NCI-H82 (cell line): ENCODE results near the gene GNMT.
"Not testable (repeated sequence)": the region's sequence is repeated elsewhere in the genome, so short reads cannot be mapped to it uniquely, and the experiment has no call there.

Experiments
- DNase-seq: peaks from one replicate; lab custom pipeline; 2025; lab: John Stamatoyannopoulos, UW

The GNMT gene

DNA sequence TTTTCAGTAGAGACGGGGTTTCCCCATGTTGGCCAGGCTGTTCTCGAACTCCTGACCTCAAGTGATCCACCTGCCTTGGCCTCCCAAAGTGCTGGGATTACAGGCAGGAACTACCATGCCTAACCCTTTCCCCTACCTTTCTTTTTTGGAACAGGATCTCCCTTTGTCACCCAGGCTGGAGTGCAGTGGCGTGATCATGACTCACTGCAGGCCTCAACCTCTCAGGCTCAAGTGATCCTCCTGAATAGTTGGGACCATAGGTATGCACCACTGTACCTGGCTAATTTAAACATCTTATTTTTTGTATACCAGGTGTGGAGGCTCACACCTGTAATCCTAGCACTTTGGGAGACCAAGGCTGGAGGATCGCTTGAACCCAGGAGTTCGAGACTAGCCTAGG, 19.2 kb upstream of the GNMT start:
- not testable (repeated sequence) for DNase-seq

- DNase-seq, result no peak
Measured at GRCh38 chr6:42942444-42942843, 18.1 kb upstream of the GNMT start.

DNA sequence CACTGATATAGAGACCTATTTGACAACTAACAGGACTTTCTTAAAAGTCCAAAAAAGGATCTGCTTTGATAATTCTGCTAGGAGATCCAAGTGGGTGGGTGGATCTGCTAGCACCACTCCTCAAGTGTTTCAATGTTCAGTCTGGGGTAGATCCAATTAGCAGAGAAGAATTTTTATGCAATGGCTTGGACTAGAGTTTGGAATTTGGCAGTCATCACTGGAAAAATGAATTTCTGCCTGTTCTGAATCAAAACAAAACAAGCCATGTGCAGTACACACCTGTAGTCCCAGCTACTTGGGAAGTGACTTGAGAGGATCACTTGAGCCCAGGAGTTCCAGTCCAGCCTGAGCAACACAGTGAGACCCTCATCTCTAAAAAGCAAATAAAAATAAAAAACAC, 12.6 kb upstream of the GNMT start:
- no peak for DNase-seq

GRCh38 chr6:42952389-42952788, 8.2 kb upstream of the GNMT start:
- DNase-seq, result no peak

- DNase-seq, result not testable (repeated sequence)
Measured at GRCh38 chr6:42954405-42954804, 6.1 kb upstream of the GNMT start.

DNA sequence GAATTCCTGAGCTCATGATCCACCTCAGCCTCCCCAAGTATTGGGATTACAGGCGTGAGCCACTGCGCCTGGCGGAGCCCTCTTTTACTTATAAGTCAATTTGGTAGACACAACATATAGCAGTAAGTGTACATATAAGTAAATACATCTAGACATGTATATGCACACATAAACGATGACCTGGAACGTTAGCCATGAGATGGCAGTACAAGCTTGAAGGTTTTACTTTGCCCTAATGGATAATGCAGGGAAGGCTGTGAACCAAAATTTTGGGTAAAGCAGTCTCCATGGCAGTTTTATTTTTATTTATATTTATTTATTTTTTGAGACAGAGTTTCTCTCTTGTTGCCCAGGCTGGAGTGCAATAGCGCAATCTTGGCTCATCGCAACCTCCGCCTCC, 2.4 kb upstream of the GNMT start:
- DNase-seq, result no peak

DNA sequence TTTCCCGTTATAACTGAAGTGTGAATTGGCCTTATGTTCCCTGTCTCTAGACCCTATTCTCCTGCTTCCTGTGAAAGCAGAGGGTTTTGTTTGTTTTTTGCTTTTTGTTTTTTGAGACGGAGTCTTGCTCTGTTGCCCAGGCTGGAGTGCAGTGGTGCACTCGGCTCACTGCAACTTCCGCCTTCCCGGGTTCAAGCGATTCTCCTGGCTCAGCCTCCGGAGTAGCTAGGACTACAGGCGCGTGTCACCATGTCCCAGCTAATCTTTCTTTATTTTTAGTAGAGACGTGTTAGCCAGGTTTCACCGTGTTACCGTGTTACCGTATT, 674 bp upstream of the GNMT start:
- no peak for DNase-seq

DNA sequence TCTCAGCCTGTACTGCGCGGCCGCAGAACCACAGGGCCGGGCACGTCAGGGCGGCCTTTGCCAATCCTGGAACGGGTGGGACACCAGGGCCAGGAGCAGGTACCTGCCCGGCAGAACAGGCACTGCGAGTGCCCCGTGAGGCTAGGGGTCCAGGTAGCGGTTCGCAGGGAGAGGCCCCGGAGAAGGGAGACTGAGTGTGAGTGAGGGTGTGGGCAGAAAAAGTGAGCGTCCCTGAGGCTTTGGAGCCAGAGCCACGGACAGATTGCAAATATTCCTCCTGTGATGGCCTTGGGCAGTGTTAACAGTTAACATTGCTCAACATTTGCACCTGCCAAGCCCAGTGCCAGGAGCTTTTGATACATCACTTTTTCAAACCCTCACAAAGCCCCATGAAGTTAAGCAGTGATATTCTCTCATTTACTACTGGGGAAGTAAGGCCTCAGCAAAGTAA, 491 bp downstream of the GNMT start:
- no peak for DNase-seq

- DNase-seq, result no peak
Measured at GRCh38 chr6:42962096-42962495, 1.5 kb downstream of the GNMT start.

DNA sequence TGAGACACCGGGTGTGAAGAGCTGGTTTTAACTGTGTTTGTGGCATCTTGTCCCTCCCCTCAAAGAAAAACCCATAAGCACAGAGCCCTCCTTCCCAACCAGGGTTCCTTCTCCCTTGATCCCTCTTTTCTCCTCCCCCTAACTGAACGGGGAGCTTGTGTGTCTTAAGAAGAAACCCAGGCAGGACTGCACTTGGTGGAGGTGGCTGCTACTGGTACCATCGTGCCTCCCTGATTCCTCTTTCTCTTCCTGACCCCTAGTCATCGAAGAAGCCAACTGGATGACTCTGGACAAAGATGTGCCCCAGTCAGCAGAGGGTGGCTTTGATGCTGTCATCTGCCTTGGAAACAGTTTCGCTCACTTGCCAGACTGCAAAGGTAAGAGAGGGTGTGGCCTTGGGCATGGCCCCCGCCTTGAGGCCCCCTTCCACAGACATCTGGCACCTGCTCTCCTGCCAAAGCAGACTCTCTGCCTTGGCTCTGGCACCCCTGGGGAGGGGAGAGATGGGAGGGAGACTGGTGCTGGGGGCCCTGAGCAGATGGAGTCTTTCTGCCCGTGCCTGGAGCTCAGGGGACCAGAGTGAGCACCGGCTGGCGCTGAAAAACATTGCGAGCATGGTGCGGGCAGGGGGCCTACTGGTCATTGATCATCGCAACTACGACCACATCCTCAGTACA, 2.1 kb downstream of the GNMT start:
- DNase-seq, result peak; percentile 63

GRCh38 chr6:42963179-42963854, 2.8 kb downstream of the GNMT start:
- DNase-seq, result no peak

- DNase-seq, result peak; percentile 88
Measured at GRCh38 chr6:42963855-42964605, 3.5 kb downstream of the GNMT start.

DNA sequence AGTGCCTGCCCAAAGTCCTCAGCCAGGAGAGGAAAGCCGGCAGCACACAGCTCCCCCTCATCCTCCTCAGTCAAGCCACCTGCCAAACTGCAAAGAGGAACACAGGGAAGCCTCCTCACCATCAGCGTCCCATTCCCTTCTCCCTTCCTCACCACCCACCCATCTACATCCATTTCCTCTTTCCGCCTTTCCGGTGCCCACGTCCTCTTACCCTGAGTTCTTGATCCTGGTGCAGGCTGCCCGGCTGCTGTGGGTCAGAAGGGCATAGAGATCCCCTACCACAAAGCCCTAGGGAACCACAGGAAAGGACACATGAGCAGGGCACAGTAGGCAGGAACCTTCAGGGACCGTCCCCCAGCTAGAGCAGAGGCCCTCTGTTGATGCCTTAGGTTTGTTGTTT, 6.0 kb downstream of the GNMT start:
- DNase-seq, result no peak

DNA sequence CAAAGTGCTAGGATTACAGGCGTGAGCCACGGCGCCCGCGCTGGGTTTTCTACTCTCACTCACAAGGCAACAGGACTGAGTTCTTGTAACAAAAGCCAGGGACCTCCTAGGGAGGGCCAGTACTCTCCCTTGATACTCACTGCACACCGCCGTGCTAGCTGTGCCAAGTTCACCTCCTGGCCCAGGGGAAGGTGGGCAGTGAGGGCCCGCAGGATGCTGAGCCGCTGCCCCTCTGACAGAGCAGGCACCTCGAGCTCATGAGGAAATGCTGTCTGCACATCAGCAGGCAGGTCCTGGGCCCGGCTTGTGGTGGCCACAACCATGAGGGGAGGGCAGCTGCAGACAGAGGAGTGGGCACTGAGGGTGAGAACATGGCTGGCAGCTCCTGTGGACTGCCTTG, 6.7 kb downstream of the GNMT start:
- DNase-seq, result no peak

- no peak for DNase-seq
Measured at GRCh38 chr6:42968126-42968701, 7.7 kb downstream of the GNMT start.

GRCh38 chr6:42968783-42969182, 8.2 kb downstream of the GNMT start:
- DNase-seq, result no peak

DNA sequence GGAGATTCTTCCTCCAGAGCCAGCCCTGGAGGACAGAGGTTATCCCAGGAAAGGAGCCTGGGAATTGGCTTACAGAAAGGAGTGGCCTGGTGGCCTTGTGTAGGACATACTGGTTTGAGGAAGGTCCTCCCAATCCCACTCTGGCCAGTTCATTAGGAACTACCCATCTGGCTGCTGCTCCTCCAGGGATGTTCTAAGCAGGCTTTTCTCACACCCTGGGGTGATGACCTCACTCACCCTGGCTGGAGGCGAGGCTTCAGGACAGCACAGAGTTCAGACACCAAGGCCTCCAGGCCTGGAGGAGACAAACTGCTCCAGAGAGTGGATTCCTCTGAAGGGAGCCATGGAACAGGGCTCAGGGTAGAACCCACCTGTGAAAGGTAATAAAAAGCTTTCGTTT, 8.9 kb downstream of the GNMT start:
- no peak for DNase-seq

GRCh38 chr6:42969934-42970333, 9.4 kb downstream of the GNMT start:
- peak; percentile 18 for DNase-seq

GRCh38 chr6:42970871-42971612, 10.5 kb downstream of the GNMT start:
- no peak for DNase-seq

DNA sequence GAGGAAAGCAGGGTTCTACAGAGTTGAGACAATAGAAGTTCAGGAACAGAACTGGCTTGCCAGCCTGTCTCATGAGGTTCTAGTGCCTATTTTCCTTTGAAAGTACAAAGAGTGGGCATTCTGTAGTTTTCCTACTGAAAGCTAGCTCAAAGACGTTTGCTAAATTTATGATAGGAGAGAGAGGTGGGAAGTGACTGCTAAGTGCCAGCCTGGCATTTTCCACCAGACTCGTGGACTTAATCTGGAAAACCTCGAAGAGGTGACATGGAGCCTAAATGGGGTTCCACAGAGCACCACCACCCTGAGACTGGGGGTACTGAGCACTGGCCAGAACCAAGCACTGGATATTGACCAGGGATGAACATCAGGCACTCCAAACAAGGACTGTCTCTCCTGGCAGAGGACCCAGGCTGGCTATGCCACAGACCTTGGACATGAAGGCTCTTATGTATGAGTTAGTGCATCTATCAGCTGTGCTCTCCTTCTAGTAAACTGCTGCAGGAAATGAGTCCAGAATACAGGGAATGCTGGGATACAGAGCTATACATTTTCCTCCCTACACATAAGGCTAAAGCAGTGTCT, 11.3 kb downstream of the GNMT start:
- DNase-seq, result no peak

- DNase-seq, result no peak
Measured at GRCh38 chr6:42973926-42974325, 13.4 kb downstream of the GNMT start.
